ENCODE measurements around the gene PIEZO2.

Gene PIEZO2

DNA sequence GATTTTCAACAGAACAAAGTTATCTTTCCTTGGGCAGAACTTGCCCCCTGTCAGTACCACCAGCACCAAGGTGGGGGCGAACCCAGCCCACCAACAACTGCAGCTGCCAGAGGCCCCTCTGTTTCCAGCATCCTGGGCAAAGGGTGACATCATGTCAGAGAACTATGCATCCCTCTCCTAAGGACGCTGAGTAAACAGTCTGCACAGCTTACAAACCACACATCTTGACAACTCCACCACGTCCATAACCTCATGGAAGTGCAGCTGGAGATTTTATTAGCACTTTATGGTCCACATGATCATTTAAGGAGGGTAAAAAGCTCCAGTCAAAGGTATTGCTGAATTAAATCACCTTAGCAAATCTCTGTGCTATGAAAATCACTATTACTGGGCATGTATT lies 40.4 kb downstream of the PIEZO2 start:
- H3K27ac Mint-ChIP-seq, result no peak overlapping the region
- no peaks in the 10 kb centered on the region for H3K9me3 Mint-ChIP-seq
- no peaks in the 10 kb centered on the region for H3K36me3 Mint-ChIP-seq (ENCODE audit: low read depth)
- H3K27me3 Mint-ChIP-seq, result no peaks in the 10 kb centered on the region
- no peaks in the 10 kb centered on the region for H3K4me1 Mint-ChIP-seq (ENCODE audit: low read depth)
- H3K4me3 Mint-ChIP-seq, result no peak overlapping the region

DNA sequence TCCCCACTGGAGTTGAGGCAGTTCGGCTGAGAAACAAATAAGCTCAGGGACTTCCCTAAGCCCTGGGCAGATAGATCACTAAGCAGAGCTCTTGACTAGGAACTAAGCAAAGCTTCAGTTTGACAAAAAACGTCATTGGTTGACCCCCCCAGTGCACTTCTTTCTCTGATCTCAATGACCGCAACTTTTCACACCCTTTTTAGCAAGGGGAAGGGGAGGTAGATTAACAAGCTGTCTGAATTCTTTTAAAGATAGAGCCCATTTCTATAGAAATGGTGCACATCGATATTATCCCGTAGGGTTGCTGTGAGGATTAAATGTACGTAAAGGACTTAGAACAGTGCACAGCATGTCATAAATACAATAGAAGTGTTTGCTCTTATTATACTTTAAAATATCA lies 42.5 kb downstream of the PIEZO2 start:
- H3K27me3 Mint-ChIP-seq, result no peaks in the 10 kb centered on the region
- H3K9me3 Mint-ChIP-seq, result no peaks in the 10 kb centered on the region
- H3K36me3 Mint-ChIP-seq (ENCODE audit: low read depth), result no peaks in the 10 kb centered on the region
- H3K27ac Mint-ChIP-seq, result no peak overlapping the region
- no peak overlapping the region for H3K4me3 Mint-ChIP-seq
- H3K4me1 Mint-ChIP-seq (ENCODE audit: low read depth), result no peaks in the 10 kb centered on the region

DNA sequence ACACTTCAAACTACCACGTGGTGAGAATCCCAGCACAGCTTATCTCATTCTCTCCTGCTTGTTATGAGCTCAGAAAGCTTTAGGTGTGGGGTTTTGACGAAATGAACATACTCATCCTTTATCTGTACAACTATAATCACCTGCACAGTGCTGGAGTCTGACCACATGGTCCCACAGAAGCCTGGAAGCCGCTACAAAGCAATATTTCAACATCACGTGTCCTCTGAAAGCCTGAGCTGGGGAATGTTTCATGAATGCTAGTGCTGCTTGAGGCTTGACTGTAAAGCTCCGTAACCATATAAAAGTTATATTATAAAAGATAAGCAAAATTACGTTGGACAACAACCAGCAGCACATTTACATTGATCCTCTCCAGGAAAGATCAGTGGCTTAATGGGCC lies 43.9 kb downstream of the PIEZO2 start:
- no peaks in the 10 kb centered on the region for H3K27me3 Mint-ChIP-seq
- no peak overlapping the region for H3K4me3 Mint-ChIP-seq
- no peaks in the 10 kb centered on the region for H3K4me1 Mint-ChIP-seq (ENCODE audit: low read depth)
- H3K36me3 Mint-ChIP-seq (ENCODE audit: low read depth), result no peaks in the 10 kb centered on the region
- no peak overlapping the region for H3K27ac Mint-ChIP-seq
- no peaks in the 10 kb centered on the region for H3K9me3 Mint-ChIP-seq

- H3K4me1 Mint-ChIP-seq (ENCODE audit: low read depth), result no peaks in the 10 kb centered on the region
- no peak overlapping the region for H3K4me3 Mint-ChIP-seq
- H3K9me3 Mint-ChIP-seq, result no peaks in the 10 kb centered on the region
- H3K36me3 Mint-ChIP-seq (ENCODE audit: low read depth), result no peaks in the 10 kb centered on the region
- no peaks in the 10 kb centered on the region for H3K27me3 Mint-ChIP-seq
- no peak overlapping the region for H3K27ac Mint-ChIP-seq
Measured at GRCh38 chr18:11104307-11104706, 45.1 kb downstream of the PIEZO2 start.

- Mint-ChIP-seq H3K4me1 (ENCODE audit: low read depth) (no peaks in the 10 kb centered on the region), H3K9me3 (no peaks in the 10 kb centered on the region), H3K27me3 (no peaks in the 10 kb centered on the region), H3K27ac (no peak overlapping the region), H3K36me3 (ENCODE audit: low read depth) (no peaks in the 10 kb centered on the region), H3K4me3 (no peak overlapping the region)
Measured at GRCh38 chr18:11096839-11097750, 52.3 kb downstream of the PIEZO2 start.

DNA sequence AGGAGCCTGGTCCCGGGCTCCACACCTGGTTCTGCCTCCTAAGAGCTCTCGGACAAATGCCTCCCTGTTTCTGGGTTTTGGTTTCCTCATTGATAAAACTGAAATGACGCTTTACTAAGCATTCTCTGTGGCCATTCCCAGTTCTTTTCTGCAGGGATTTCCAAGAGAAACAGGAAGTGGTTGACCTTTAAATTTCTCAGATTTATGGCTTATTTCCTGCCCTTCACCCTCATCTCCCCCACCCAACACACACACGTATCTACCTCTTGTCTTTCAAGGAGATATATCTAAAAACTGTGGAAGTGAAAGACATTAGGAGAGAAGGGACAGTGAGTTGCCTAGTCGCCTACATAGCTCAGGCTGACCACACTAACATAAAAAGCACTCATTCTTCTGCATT lies 53.0 kb downstream of the PIEZO2 start:
- no peak overlapping the region for H3K4me3 Mint-ChIP-seq
- no peaks in the 10 kb centered on the region for H3K36me3 Mint-ChIP-seq (ENCODE audit: low read depth)
- H3K27ac Mint-ChIP-seq, result no peak overlapping the region
- H3K4me1 Mint-ChIP-seq (ENCODE audit: low read depth), result no peaks in the 10 kb centered on the region
- H3K27me3 Mint-ChIP-seq, result no peaks in the 10 kb centered on the region
- no peaks in the 10 kb centered on the region for H3K9me3 Mint-ChIP-seq

GRCh38 chr18:11095674-11096293 lies 53.6 kb downstream of the PIEZO2 start:
- H3K27me3 Mint-ChIP-seq, result no peaks in the 10 kb centered on the region

DNA sequence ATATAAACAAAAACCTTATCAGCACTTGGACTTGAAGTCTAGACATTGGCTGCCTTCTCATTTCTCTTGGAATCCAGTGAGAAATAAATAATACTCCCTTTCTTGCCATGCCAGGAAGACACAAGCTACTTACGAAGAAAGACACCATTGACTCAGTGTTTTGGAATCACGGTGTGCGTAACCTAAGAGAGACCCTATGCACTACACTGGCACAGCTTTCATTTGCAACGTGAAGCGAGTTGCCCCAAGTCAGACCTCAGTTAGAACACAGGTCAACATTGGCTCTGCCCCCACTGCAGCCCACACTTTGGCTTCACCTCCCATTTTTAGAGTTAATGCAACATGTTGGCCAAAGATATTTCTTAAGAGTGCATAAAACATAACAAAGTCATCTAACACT lies 54.2 kb downstream of the PIEZO2 start:
- Mint-ChIP-seq H3K27me3 (no peaks in the 10 kb centered on the region), H3K4me1 (ENCODE audit: low read depth) (no peaks in the 10 kb centered on the region), H3K9me3 (no peaks in the 10 kb centered on the region), H3K27ac (no peak overlapping the region), H3K36me3 (ENCODE audit: low read depth) (no peaks in the 10 kb centered on the region), H3K4me3 (no peak overlapping the region)

More at GRCh38 chr18:11095674-11096293, 53.6 kb downstream of the PIEZO2 start:
- H3K4me1 Mint-ChIP-seq (ENCODE audit: low read depth), result no peaks in the 10 kb centered on the region
- no peaks in the 10 kb centered on the region for H3K36me3 Mint-ChIP-seq (ENCODE audit: low read depth)
- H3K27ac Mint-ChIP-seq, result no peak overlapping the region
- no peak overlapping the region for H3K4me3 Mint-ChIP-seq
- no peaks in the 10 kb centered on the region for H3K9me3 Mint-ChIP-seq

DNA sequence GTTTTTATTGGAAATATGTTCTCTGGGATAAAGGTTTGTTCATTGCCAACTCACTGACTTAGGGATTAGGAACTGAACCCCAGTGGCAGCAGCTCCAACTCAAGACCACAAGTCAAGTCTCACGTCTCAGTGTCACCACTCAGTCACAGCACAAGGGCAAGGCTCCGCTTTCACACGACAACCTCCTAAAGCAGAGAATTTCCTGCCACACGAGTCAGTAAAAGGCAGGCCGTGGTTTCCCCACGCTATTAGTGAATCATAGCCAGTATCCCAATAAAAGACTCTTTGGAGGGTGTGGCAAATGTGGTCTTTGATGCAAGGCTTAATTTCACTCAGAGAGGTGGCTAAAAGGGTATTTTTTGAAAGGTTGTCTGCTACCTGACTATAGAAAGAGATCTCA lies 57.6 kb downstream of the PIEZO2 start:
- H3K27me3 Mint-ChIP-seq, result no peaks in the 10 kb centered on the region
- H3K27ac Mint-ChIP-seq, result no peak overlapping the region
- H3K4me1 Mint-ChIP-seq (ENCODE audit: low read depth), result no peaks in the 10 kb centered on the region
- no peaks in the 10 kb centered on the region for H3K36me3 Mint-ChIP-seq (ENCODE audit: low read depth)
- no peaks in the 10 kb centered on the region for H3K9me3 Mint-ChIP-seq
- H3K4me3 Mint-ChIP-seq, result no peak overlapping the region

- no peaks in the 10 kb centered on the region for H3K27me3 Mint-ChIP-seq
- no peaks in the 10 kb centered on the region for H3K9me3 Mint-ChIP-seq
- H3K4me3 Mint-ChIP-seq, result no peak overlapping the region
- no peaks in the 10 kb centered on the region for H3K4me1 Mint-ChIP-seq (ENCODE audit: low read depth)
- no peak overlapping the region for H3K27ac Mint-ChIP-seq
- H3K36me3 Mint-ChIP-seq (ENCODE audit: low read depth), result no peaks in the 10 kb centered on the region
Measured at GRCh38 chr18:11089931-11090715, 59.2 kb downstream of the PIEZO2 start.

DNA sequence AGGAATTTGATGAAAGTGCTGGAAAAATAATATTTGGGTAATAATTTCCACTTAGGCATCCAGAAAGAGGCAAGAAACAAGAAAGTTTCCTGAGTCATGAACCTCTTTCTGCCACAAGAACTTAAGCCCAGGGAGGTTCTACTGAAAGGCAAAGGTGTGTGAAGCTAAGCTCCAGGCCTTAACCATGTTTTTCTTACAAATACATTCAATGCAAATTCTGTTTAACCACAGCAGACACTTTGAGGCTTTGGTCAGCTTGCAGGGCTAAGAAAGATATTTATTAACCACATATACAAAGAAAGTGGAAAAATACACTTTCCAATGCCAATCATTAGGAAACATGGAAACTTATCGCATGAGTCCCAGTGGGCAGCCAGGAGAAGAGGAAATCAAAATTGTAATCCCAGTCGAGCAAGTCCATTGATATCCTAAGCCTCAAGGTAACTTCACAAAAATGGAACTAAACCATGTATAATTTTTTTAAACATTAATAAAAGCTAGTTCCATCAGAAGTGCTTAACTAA lies 68.3 kb downstream of the PIEZO2 start:
- no peaks in the 10 kb centered on the region for H3K36me3 Mint-ChIP-seq (ENCODE audit: low read depth)

GRCh38 chr18:11078491-11078890 lies 70.9 kb downstream of the PIEZO2 start:
- H3K4me3 Mint-ChIP-seq, result no peak overlapping the region
- no peaks in the 10 kb centered on the region for H3K36me3 Mint-ChIP-seq (ENCODE audit: low read depth)
- H3K4me1 Mint-ChIP-seq (ENCODE audit: low read depth), result no peaks in the 10 kb centered on the region
- no peaks in the 10 kb centered on the region for H3K27me3 Mint-ChIP-seq
- H3K9me3 Mint-ChIP-seq, result no peaks in the 10 kb centered on the region
- no peak overlapping the region for H3K27ac Mint-ChIP-seq

More for the DNA sequence above, 68.3 kb downstream of the PIEZO2 start:
- Mint-ChIP-seq H3K27me3 (no peaks in the 10 kb centered on the region), H3K4me3 (no peak overlapping the region), H3K4me1 (ENCODE audit: low read depth) (no peaks in the 10 kb centered on the region), H3K27ac (no peak overlapping the region), H3K9me3 (no peaks in the 10 kb centered on the region)

DNA sequence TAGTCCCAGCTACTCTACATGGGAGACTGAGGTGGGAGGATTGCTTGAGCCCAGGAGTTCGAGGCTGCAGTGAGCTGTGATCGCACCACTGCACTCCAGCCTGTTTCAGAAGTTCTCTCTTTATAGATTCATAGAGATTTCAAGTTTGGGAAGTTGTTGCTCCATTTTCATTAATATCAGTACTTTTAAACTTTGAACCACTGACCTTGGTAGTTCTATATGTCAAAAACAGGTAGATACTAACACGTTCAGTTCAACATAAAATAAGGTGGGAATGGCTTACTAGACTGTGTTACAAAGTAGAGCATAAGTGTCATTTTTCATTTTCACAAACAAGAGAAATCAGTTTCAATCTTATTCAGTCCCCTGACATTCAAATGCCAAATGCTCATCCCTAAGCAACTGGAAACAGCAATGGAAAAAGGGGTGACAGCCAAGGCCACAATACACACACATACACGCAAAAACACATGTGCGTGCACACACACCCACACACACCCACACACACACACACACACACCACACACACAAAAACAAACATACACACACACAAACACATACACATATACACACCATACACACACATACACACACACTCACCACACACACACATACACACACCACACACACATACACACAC lies 71.7 kb downstream of the PIEZO2 start:
- Mint-ChIP-seq H3K27me3 (no peaks in the 10 kb centered on the region), H3K27ac (no peak overlapping the region), H3K9me3 (no peaks in the 10 kb centered on the region), H3K4me1 (ENCODE audit: low read depth) (no peaks in the 10 kb centered on the region), H3K36me3 (ENCODE audit: low read depth) (no peaks in the 10 kb centered on the region), H3K4me3 (no peak overlapping the region)

DNA sequence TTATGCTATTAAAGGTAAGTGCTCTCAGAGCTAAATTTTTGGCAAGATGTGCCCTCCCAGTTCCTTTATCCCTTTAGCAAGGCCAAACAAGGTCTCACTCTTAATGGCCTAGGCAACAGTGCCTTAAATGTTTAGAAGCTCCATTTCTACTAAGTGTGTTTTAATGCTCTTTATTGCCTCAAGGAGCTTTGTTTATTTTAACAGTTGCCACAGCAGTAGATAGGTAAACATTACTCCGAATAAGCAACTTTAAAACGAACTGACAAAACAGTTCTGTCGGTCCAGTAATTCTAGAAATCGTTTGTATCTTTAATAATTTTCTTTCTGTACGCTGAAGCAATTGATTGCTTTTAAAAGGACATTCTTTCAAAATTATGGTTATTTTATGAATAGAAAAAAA lies 74.5 kb downstream of the PIEZO2 start:
- no peaks in the 10 kb centered on the region for H3K9me3 Mint-ChIP-seq
- no peak overlapping the region for H3K4me3 Mint-ChIP-seq

More for the DNA sequence above, 74.5 kb downstream of the PIEZO2 start:
- H3K27ac Mint-ChIP-seq, result no peak overlapping the region
- no peaks in the 10 kb centered on the region for H3K4me1 Mint-ChIP-seq (ENCODE audit: low read depth)
- no peaks in the 10 kb centered on the region for H3K36me3 Mint-ChIP-seq (ENCODE audit: low read depth)
- no peaks in the 10 kb centered on the region for H3K27me3 Mint-ChIP-seq

Measured in stimulated activated naive CD8-positive, alpha-beta T cell treated with anti-CD3 and anti-CD28 coated beads, Interleukin-15, Interleukin-2, amounts not matched to agents 100 ng/mL and 50 ng/mL, for 24 hours (primary cell).